Fibroblast of gingiva (primary cell): ENCODE measurements around the gene RIN1.

ENCODE experiments used
- DNase-seq: peaks from one replicate; pipeline ENCODE4 v3.0.0-alpha.2; 2011; ENCODE audit warnings: low read depth

The RIN1 gene

DNA sequence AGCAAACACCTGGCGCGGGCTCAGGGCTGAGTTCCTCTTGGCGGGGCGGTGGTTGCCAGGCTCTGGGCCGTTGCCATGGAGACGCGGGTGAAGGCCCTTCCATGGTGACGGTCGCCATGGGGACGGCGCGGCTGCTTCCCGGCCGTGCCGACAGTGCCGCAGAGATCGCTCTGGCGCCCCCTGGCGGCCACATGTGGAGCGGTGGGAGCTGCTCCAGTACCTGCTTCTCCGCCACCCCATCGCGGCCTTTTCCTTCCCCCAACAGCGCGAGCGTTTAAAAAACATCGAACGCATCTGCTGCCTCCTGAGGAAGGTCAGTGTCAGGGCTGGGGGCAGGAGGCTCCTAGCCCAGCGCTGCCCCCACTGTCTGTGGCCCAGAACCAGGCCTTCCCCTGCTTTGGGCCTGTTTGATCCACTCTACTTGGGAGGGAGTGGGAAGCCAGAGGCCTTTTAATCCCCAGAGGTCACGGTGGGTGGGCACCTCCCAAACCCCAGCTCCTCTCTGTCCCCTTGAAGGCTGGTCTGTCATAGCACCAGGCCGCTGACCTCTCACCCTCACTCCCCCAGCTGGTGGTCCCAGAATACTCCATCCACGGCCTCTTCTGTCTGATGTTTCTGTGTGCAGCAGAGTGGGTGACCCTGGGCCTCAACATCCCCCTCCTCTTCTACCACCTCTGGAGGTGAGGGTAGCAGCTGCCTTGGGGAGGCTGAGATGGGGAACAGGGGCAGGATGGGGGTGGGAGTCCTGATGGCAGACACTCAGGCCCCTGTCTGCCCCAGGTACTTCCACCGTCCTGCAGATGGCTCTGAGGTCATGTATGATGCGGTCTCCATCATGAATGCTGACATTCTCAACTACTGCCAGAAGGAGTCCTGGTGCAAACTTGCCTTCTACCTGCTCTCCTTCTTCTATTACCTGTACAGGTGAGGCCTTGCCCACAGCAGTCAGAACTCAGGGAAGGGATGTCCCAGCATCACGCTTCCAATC, 53.5 kb downstream of the RIN1 start:
- peak; percentile 95 for DNase-seq
